ENCODE results near the gene MINK1. TPM values are rescaled to one million over a fixed set of nuclear protein-coding genes. Genes with fewer than 3 reads are reported as not detected.
A peak's percentile ranks its signal among the peaks of the same experiment; 100 is the strongest.

Gene MINK1
- total RNA-seq, 1 donor from 2014 or later: 73.0 TPM

GRCh38 chr17:4932756-4933155, 99.6 kb downstream of the MINK1 start:
- Mint-ChIP-seq H3K9me3 (no peaks in the 10 kb centered on the region), H3K4me1 (peaks cover 13% of the 10 kb centered on the region), H3K4me3 (peak overlapping the region; percentile 8), H3K36me3 (ENCODE audit: low read depth) (peaks cover 8% of the 10 kb centered on the region), H3K27me3 (ENCODE audit: low read depth) (no peaks in the 10 kb centered on the region), H3K27ac (ENCODE audit: unreplicated experiment) (peak overlapping the region; percentile 71)
- TF ChIP-seq CTCF (conservative IDR thresholded peaks at IDR 0.05): no peak
- no peak for DNase-seq (ENCODE audit: low read depth, low spot score)

- Mint-ChIP-seq H3K4me1 (peaks cover 18% of the 10 kb centered on the region), H3K36me3 (ENCODE audit: low read depth) (peaks cover 8% of the 10 kb centered on the region), H3K9me3 (no peaks in the 10 kb centered on the region), H3K4me3 (peak overlapping the region; percentile 79), H3K27ac (ENCODE audit: unreplicated experiment) (peak overlapping the region; percentile 57), H3K27me3 (ENCODE audit: low read depth) (no peaks in the 10 kb centered on the region)
- DNase-seq (ENCODE audit: low read depth, low spot score): no peak
- no peak for TF ChIP-seq CTCF (conservative IDR thresholded peaks at IDR 0.05)
Observed at GRCh38 chr17:4933646-4934045, 100.5 kb downstream of the MINK1 start.

GRCh38 chr17:4934173-4934979, 101.2 kb downstream of the MINK1 start:
- no peak overlapping the region for H3K27ac Mint-ChIP-seq (ENCODE audit: unreplicated experiment)

GRCh38 chr17:4935650-4936049, 102.5 kb downstream of the MINK1 start:
- Mint-ChIP-seq H3K4me1 (peaks cover 31% of the 10 kb centered on the region), H3K4me3 (peak overlapping the region; percentile 78), H3K27ac (ENCODE audit: unreplicated experiment) (no peak overlapping the region), H3K9me3 (no peaks in the 10 kb centered on the region), H3K27me3 (ENCODE audit: low read depth) (peaks cover 6% of the 10 kb centered on the region), H3K36me3 (ENCODE audit: low read depth) (peaks cover 10% of the 10 kb centered on the region)
- no peak for TF ChIP-seq CTCF (conservative IDR thresholded peaks at IDR 0.05)
- DNase-seq (ENCODE audit: low read depth, low spot score): no peak

More at GRCh38 chr17:4934173-4934979, 101.2 kb downstream of the MINK1 start:
- Mint-ChIP-seq H3K9me3 (no peaks in the 10 kb centered on the region), H3K27me3 (ENCODE audit: low read depth) (no peaks in the 10 kb centered on the region), H3K4me3 (peak overlapping the region; percentile 79), H3K4me1 (peaks cover 24% of the 10 kb centered on the region), H3K36me3 (ENCODE audit: low read depth) (peaks cover 8% of the 10 kb centered on the region)
- no peak for DNase-seq (ENCODE audit: low read depth, low spot score)
- TF ChIP-seq CTCF (conservative IDR thresholded peaks at IDR 0.05): peak; percentile 29

GRCh38 chr17:4936436-4936835, 103.3 kb downstream of the MINK1 start:
- H3K4me3 Mint-ChIP-seq: peak overlapping the region; percentile 78
- H3K9me3 Mint-ChIP-seq: no peaks in the 10 kb centered on the region
- H3K36me3 Mint-ChIP-seq (ENCODE audit: low read depth): peaks cover 7% of the 10 kb centered on the region
- peaks cover 6% of the 10 kb centered on the region for H3K27me3 Mint-ChIP-seq (ENCODE audit: low read depth)
- no peak for DNase-seq (ENCODE audit: low read depth, low spot score)
- TF ChIP-seq CTCF (conservative IDR thresholded peaks at IDR 0.05): no peak
- no peak overlapping the region for H3K27ac Mint-ChIP-seq (ENCODE audit: unreplicated experiment)
- peaks cover 37% of the 10 kb centered on the region for H3K4me1 Mint-ChIP-seq
